ENCODE results near the gene TRAPPC2.
A peak's percentile ranks its signal among the peaks of the same experiment; 100 is the strongest.

Gene TRAPPC2

DNA sequence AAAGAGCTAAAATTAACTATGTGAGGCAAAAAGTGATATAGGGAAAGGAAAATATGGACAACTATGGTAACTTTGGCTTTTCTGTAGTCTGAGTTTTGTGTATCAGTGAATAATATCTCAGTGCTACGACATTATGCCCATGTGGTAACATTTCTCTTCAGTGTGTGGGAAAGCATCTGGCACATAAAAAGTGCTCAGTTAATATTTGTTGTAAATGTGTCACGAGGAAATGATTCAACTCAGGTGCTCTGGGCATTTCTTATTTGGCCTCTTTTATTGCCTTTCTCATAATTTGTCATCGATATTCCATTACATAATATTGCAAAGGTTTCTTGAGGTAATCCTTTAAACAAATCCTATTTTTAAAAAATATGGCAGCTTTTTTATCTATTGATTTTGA lies 17.7 kb upstream of the TRAPPC2 start:
- Histone ChIP-seq H3K9me3 (ENCODE audit: control insufficient read depth, insufficient read depth, low read length) (no peaks in the 10 kb centered on the region), H3K79me2 (ENCODE audit: control insufficient read depth, low read length) (peaks cover 14% of the 10 kb centered on the region), H3K36me3 (ENCODE audit: control insufficient read depth, low read length) (peaks cover 76% of the 10 kb centered on the region), H4K20me1 (ENCODE audit: control insufficient read depth, insufficient read depth, low read depth, low read length) (no peaks in the 10 kb centered on the region), H3K27ac (ENCODE audit: low read depth, low read length) (no peak overlapping the region), H3K9me2 (replicated peaks; ENCODE audit: control insufficient read depth, low read length) (no peaks in the 10 kb centered on the region), H3K4me3 (ENCODE audit: low read length) (no peak overlapping the region), H3K4me2 (ENCODE audit: low read length) (no peak overlapping the region), H3F3A (ENCODE audit: control insufficient read depth, insufficient read depth) (peaks cover under 1% of the 10 kb centered on the region; the same call in 1 of the 2 replicates), H3K27me3 (ENCODE audit: control insufficient read depth, low read length) (no peaks in the 10 kb centered on the region), H3K4me1 (ENCODE audit: control insufficient read depth, low read length) (peaks cover 37% of the 10 kb centered on the region)
- no peak for TF ChIP-seq EZH2phosphoT487 (IDR thresholded peaks at IDR 0.05; ENCODE audit: borderline replicate concordance, low read length)
- TF ChIP-seq, protein P1, sequence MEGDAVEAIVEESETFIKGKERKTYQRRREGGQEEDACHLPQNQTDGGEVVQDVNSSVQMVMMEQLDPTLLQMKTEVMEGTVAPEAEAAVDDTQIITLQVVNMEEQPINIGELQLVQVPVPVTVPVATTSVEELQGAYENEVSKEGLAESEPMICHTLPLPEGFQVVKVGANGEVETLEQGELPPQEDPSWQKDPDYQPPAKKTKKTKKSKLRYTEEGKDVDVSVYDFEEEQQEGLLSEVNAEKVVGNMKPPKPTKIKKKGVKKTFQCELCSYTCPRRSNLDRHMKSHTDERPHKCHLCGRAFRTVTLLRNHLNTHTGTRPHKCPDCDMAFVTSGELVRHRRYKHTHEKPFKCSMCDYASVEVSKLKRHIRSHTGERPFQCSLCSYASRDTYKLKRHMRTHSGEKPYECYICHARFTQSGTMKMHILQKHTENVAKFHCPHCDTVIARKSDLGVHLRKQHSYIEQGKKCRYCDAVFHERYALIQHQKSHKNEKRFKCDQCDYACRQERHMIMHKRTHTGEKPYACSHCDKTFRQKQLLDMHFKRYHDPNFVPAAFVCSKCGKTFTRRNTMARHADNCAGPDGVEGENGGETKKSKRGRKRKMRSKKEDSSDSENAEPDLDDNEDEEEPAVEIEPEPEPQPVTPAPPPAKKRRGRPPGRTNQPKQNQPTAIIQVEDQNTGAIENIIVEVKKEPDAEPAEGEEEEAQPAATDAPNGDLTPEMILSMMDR (IDR thresholded peaks at IDR 0.05; ENCODE audit: low read depth, low read length, poor library complexity, severe bottlenecking) = no peak

DNA sequence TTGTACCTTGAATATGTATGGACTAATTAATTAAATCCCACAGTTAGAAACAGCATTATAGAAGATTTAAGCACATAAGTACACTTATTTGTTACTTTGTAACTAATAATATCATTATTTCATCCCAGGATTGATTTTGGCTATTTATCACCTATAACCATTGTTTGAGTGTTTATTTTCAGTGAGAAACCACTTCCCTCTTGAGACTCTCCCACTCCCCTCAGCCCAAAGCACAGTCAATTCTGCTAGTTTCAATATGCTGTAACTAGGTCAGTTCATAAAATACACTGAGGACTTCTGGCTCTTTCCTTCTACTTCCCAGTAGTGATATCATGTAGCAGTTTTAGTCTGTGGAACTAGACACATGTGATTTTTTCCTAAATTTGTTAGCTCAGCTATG lies 16.4 kb upstream of the TRAPPC2 start:
- Histone ChIP-seq H3K27ac (ENCODE audit: low read depth, low read length) (no peak overlapping the region), H3K4me1 (ENCODE audit: control insufficient read depth, low read length) (peaks cover 33% of the 10 kb centered on the region), H3K36me3 (ENCODE audit: control insufficient read depth, low read length) (peaks cover 78% of the 10 kb centered on the region), H3K4me2 (ENCODE audit: low read length) (no peak overlapping the region), H3K79me2 (ENCODE audit: control insufficient read depth, low read length) (peaks cover 14% of the 10 kb centered on the region), H3K9me2 (replicated peaks; ENCODE audit: control insufficient read depth, low read length) (no peaks in the 10 kb centered on the region), H3F3A (ENCODE audit: control insufficient read depth, insufficient read depth) (no peaks in the 10 kb centered on the region), H3K9me3 (ENCODE audit: control insufficient read depth, insufficient read depth, low read length) (no peaks in the 10 kb centered on the region), H4K20me1 (ENCODE audit: control insufficient read depth, insufficient read depth, low read depth, low read length) (no peaks in the 10 kb centered on the region), H3K27me3 (ENCODE audit: control insufficient read depth, low read length) (no peaks in the 10 kb centered on the region), H3K4me3 (ENCODE audit: low read length) (no peak overlapping the region)
- TF ChIP-seq EZH2phosphoT487 (IDR thresholded peaks at IDR 0.05; ENCODE audit: borderline replicate concordance, low read length) = no peak
- TF ChIP-seq, protein P1 (IDR thresholded peaks at IDR 0.05; ENCODE audit: low read depth, low read length, poor library complexity, severe bottlenecking) = no peak

DNA sequence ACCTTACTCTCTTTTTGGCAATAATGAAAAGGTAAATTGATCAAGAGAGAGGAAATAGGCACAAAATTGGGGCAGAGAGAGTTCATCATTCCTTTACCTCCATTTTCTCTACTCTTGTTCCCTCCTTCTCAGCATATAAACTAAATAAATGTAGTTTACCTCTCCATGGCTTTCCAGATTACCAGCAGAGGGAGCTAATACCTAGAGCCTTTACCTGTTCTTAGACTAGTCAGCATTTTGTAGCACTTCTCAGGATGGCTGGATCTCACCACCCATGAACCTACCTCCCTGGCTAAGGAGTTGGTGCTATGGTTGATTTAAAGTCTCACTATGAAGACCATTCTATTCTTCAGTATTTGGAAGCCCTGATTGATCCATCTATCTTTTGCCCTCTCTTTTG lies 15.8 kb upstream of the TRAPPC2 start:
- no peak overlapping the region for H3K27ac ChIP-seq (ENCODE audit: low read depth, low read length)
- no peaks in the 10 kb centered on the region for H3K27me3 ChIP-seq (ENCODE audit: control insufficient read depth, low read length)
- peaks cover 28% of the 10 kb centered on the region for H3K4me1 ChIP-seq (ENCODE audit: control insufficient read depth, low read length)
- no peaks in the 10 kb centered on the region for H3K9me2 ChIP-seq (replicated peaks; ENCODE audit: control insufficient read depth, low read length)
- H4K20me1 ChIP-seq (ENCODE audit: control insufficient read depth, insufficient read depth, low read depth, low read length) = no peaks in the 10 kb centered on the region
- no peak overlapping the region for H3K4me2 ChIP-seq (ENCODE audit: low read length)
- no peaks in the 10 kb centered on the region for H3K9me3 ChIP-seq (ENCODE audit: control insufficient read depth, insufficient read depth, low read length)
- no peaks in the 10 kb centered on the region for H3F3A ChIP-seq (ENCODE audit: control insufficient read depth, insufficient read depth)
- peaks cover 14% of the 10 kb centered on the region for H3K79me2 ChIP-seq (ENCODE audit: control insufficient read depth, low read length)
- no peak overlapping the region for H3K4me3 ChIP-seq (ENCODE audit: low read length)
- H3K36me3 ChIP-seq (ENCODE audit: control insufficient read depth, low read length) = peaks cover 78% of the 10 kb centered on the region
- TF ChIP-seq, protein P1 (IDR thresholded peaks at IDR 0.05; ENCODE audit: low read depth, low read length, poor library complexity, severe bottlenecking) = peak; percentile 57
- no peak for TF ChIP-seq EZH2phosphoT487 (IDR thresholded peaks at IDR 0.05; ENCODE audit: borderline replicate concordance, low read length)

All from DOHH2 (cell line).